ENCODE data around the gene DNAH3.
"Not testable (repeated sequence)": the region's sequence is repeated elsewhere in the genome, so short reads cannot be mapped to it uniquely, and the experiment has no call there.

- TF ChIP-seq EZH2 (IDR thresholded peaks at IDR 0.05); YY1 (IDR thresholded peaks at IDR 0.05; ENCODE audit: extremely low read depth, insufficient replicate concordance, low read depth, low read length); POLR2A (IDR thresholded peaks at IDR 0.05; ENCODE audit: borderline replicate concordance, extremely low read depth, insufficient read depth, insufficient read length); CBX3 (IDR thresholded peaks at IDR 0.05; ENCODE audit: low read depth); CEBPB (IDR thresholded peaks at IDR 0.05; ENCODE audit: low read depth); SRF (IDR thresholded peaks at IDR 0.05; ENCODE audit: low read depth); POLR2AphosphoS5 (IDR thresholded peaks at IDR 0.05; ENCODE audit: low read depth, low read length); MAX (IDR thresholded peaks at IDR 0.05); ELF1 (IDR thresholded peaks at IDR 0.05; ENCODE audit: borderline replicate concordance, low read depth): not testable (repeated sequence)
- TF ChIP-seq, protein P1, sequence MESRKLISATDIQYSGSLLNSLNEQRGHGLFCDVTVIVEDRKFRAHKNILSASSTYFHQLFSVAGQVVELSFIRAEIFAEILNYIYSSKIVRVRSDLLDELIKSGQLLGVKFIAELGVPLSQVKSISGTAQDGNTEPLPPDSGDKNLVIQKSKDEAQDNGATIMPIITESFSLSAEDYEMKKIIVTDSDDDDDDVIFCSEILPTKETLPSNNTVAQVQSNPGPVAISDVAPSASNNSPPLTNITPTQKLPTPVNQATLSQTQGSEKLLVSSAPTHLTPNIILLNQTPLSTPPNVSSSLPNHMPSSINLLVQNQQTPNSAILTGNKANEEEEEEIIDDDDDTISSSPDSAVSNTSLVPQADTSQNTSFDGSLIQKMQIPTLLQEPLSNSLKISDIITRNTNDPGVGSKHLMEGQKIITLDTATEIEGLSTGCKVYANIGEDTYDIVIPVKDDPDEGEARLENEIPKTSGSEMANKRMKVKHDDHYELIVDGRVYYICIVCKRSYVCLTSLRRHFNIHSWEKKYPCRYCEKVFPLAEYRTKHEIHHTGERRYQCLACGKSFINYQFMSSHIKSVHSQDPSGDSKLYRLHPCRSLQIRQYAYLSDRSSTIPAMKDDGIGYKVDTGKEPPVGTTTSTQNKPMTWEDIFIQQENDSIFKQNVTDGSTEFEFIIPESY (IDR thresholded peaks at IDR 0.05; ENCODE audit: extremely low read depth, insufficient replicate concordance, low read length): not testable (repeated sequence)
- TF ChIP-seq, protein P2, sequence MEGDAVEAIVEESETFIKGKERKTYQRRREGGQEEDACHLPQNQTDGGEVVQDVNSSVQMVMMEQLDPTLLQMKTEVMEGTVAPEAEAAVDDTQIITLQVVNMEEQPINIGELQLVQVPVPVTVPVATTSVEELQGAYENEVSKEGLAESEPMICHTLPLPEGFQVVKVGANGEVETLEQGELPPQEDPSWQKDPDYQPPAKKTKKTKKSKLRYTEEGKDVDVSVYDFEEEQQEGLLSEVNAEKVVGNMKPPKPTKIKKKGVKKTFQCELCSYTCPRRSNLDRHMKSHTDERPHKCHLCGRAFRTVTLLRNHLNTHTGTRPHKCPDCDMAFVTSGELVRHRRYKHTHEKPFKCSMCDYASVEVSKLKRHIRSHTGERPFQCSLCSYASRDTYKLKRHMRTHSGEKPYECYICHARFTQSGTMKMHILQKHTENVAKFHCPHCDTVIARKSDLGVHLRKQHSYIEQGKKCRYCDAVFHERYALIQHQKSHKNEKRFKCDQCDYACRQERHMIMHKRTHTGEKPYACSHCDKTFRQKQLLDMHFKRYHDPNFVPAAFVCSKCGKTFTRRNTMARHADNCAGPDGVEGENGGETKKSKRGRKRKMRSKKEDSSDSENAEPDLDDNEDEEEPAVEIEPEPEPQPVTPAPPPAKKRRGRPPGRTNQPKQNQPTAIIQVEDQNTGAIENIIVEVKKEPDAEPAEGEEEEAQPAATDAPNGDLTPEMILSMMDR (IDR thresholded peaks at IDR 0.05 in 2 of 3, conservative IDR thresholded peaks at IDR 0.05 in 1 of 3; ENCODE audit: borderline replicate concordance in 1 of 3, insufficient read depth in 1 of 3, low read depth in 2 of 3, low read length in 2 of 3): not testable (repeated sequence)
- TF ChIP-seq, protein P3, sequence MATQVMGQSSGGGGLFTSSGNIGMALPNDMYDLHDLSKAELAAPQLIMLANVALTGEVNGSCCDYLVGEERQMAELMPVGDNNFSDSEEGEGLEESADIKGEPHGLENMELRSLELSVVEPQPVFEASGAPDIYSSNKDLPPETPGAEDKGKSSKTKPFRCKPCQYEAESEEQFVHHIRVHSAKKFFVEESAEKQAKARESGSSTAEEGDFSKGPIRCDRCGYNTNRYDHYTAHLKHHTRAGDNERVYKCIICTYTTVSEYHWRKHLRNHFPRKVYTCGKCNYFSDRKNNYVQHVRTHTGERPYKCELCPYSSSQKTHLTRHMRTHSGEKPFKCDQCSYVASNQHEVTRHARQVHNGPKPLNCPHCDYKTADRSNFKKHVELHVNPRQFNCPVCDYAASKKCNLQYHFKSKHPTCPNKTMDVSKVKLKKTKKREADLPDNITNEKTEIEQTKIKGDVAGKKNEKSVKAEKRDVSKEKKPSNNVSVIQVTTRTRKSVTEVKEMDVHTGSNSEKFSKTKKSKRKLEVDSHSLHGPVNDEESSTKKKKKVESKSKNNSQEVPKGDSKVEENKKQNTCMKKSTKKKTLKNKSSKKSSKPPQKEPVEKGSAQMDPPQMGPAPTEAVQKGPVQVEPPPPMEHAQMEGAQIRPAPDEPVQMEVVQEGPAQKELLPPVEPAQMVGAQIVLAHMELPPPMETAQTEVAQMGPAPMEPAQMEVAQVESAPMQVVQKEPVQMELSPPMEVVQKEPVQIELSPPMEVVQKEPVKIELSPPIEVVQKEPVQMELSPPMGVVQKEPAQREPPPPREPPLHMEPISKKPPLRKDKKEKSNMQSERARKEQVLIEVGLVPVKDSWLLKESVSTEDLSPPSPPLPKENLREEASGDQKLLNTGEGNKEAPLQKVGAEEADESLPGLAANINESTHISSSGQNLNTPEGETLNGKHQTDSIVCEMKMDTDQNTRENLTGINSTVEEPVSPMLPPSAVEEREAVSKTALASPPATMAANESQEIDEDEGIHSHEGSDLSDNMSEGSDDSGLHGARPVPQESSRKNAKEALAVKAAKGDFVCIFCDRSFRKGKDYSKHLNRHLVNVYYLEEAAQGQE (IDR thresholded peaks at IDR 0.05; ENCODE audit: low read depth): not testable (repeated sequence)
Observed at GRCh38 chr16:21152160-21153030, 1.7 kb upstream of the DNAH3 start.
